Measurements from ENCODE around the gene LAP3.

DNA sequence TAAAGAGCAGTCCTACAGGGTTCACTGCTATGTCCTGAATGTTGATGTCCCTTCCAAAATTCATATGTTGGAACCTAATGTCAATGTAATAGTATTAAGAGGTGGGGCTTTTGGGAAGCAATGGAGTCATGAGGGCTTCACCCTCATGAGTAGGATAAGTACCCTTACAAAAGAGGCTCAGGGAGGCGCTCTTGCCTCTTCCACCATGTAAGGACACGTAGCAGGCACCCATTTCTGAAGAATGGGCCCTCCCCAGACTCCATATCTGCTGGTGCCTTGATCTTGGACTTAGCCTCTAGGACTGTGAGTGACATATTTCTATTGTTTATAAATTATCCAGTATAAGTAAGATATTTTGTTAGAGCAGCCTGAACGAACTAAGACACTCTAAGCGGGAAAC is 53.2 kb downstream of the LAP3 start:
- TF ChIP-seq GATA3 (IDR thresholded peaks at IDR 0.05; ENCODE audit: low read depth, low read length), result no peak
- no peak for TF ChIP-seq GATA2 (IDR thresholded peaks at IDR 0.05; ENCODE audit: low read depth, low read length)
